IPS-20b (cell line): ENCODE data around the gene MEIOC.
A peak's percentile ranks its signal among the peaks of the same experiment; 100 is the strongest.
"Not testable (repeated sequence)": the region's sequence is repeated elsewhere in the genome, so short reads cannot be mapped to it uniquely, and the experiment has no call there.

Source experiments
- H3K27ac ChIP-seq: one replicate; pipeline ENCODE4 v1.5.1; 2013; ENCODE audit warnings: low read length
- H3K27me3 ChIP-seq: 2 replicates; pipeline ENCODE4 v1.6.1; 2013; ENCODE audit warnings: mild to moderate bottlenecking, low read length, inconsistent platforms; ENCODE audit not compliant: insufficient read depth
- H3K36me3 ChIP-seq: 2 replicates; pipeline ENCODE4 v1.6.1; 2013; ENCODE audit warnings: low read depth, mild to moderate bottlenecking, inconsistent platforms, low read length, moderate library complexity; ENCODE audit not compliant: insufficient read depth
- H3K4me1 ChIP-seq: 2 replicates; pipeline ENCODE4 v1.6.1; 2013; ENCODE audit warnings: mild to moderate bottlenecking, control low read depth, inconsistent platforms, low read length, moderate library complexity; ENCODE audit not compliant: insufficient read depth
- H3K4me3 ChIP-seq: 2 replicates; pipeline ENCODE4 v1.5.1; 2013; ENCODE audit warnings: mild to moderate bottlenecking, low read length, inconsistent platforms
- H3K9ac ChIP-seq: 2 replicates; pipeline ENCODE4 v1.6.1; 2013; ENCODE audit warnings: low read depth, mild to moderate bottlenecking, inconsistent platforms, low read length, moderate library complexity
- H3K9me3 ChIP-seq: 2 replicates; pipeline ENCODE4 v1.6.1; 2013; ENCODE audit warnings: mild to moderate bottlenecking, low read depth, low read length, inconsistent platforms; ENCODE audit not compliant: insufficient read depth

MEIOC gene

DNA sequence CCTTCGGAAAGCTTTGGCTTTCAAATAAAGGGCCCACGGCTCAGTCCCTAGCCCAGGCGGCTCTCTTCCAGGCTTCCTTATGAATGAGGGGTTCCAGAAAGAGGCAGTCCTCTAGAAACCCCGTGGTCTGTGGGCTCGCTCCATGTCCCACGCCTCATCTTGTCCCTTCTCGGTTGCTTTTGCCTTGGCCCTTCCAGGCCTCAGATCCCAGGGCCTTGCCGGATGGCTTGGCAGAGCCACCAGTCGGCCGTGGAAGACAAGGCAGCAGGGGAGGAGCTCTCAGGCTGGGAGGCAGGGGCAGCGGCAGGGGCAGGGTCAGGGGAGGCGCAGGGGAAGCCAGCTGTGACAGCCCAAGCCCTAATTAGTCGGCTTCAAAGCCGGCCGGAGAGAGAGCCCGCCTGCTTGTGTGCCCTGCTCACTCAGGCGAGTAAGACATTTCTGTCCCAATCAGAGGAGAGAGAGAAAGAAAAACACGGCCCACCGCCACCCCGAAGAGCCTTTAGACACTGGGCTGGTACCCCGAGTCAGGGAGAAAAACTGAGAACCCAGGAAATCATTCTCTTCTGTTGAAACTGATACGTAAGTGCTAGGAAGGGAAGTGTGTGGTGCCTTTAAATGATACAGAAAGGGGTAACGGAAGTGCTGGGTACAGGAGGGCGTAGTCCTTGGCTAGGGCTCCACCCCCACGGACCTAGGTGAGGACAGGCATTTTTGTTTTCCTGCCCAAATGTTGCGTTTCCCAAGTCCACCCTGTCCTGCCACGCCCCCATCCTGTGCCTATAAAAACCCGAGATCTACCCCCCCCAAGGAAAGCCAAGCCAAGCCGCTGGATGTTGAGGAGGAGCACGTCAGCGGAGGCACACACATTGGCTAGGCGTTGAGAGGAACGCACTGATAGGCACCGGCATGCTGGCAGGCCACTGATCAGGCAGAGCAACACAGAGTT is 27.8 kb upstream of the MEIOC start:
- H3K9ac ChIP-seq, result peak overlapping the region; percentile 54; the same call in 1 of the 2 replicates
- H3K27ac ChIP-seq, result peak overlapping the region; percentile 2
- H3K36me3 ChIP-seq, result no peaks in the 10 kb centered on the region
- no peaks in the 10 kb centered on the region for H3K4me1 ChIP-seq
- H3K9me3 ChIP-seq, result no peaks in the 10 kb centered on the region
- H3K27me3 ChIP-seq, result no peaks in the 10 kb centered on the region
- H3K4me3 ChIP-seq, result peak overlapping the region; percentile 60; the same call in 1 of the 2 replicates

GRCh38 chr17:44629314-44629713 is 27.0 kb upstream of the MEIOC start:
- peak overlapping the region; percentile 54; the same call in 1 of the 2 replicates for H3K9ac ChIP-seq
- no peaks in the 10 kb centered on the region for H3K9me3 ChIP-seq
- no peaks in the 10 kb centered on the region for H3K4me1 ChIP-seq
- no peaks in the 10 kb centered on the region for H3K27me3 ChIP-seq
- peak overlapping the region; percentile 2 for H3K27ac ChIP-seq
- peak overlapping the region; percentile 60; the same call in 1 of the 2 replicates for H3K4me3 ChIP-seq
- no peaks in the 10 kb centered on the region for H3K36me3 ChIP-seq

- no peak overlapping the region for H3K4me3 ChIP-seq
- H3K9ac ChIP-seq, result no peak overlapping the region
- H3K36me3 ChIP-seq, result no peaks in the 10 kb centered on the region
- no peaks in the 10 kb centered on the region for H3K27me3 ChIP-seq
- H3K4me1 ChIP-seq, result no peaks in the 10 kb centered on the region
- H3K9me3 ChIP-seq, result no peaks in the 10 kb centered on the region
- no peak overlapping the region for H3K27ac ChIP-seq
Observed at GRCh38 chr17:44630703-44631102, 25.6 kb upstream of the MEIOC start.

DNA sequence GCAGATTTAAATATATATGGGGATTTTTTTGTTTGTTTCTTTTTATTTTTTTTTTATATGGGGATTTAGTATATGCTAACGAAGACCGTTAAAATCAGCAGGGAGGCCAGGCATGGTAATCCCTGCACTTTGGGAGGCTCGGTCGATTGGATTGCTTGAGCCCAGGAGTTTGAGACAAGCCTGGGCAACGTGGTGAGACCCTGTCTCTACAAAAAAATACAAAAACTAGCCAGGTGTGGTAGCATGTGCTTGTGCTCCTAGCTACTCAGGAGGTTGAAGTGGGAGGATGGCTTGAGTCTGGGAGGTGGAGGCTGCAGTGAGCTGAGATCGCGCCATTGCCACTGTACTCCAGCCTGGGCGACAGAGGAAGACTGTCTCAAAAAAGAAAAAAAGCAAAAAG is 22.3 kb upstream of the MEIOC start:
- no peaks in the 10 kb centered on the region for H3K27me3 ChIP-seq
- H3K4me1 ChIP-seq, result no peaks in the 10 kb centered on the region
- no peaks in the 10 kb centered on the region for H3K9me3 ChIP-seq
- H3K27ac ChIP-seq, result no peak overlapping the region
- H3K4me3 ChIP-seq, result no peak overlapping the region
- H3K9ac ChIP-seq, result no peak overlapping the region
- no peaks in the 10 kb centered on the region for H3K36me3 ChIP-seq

DNA sequence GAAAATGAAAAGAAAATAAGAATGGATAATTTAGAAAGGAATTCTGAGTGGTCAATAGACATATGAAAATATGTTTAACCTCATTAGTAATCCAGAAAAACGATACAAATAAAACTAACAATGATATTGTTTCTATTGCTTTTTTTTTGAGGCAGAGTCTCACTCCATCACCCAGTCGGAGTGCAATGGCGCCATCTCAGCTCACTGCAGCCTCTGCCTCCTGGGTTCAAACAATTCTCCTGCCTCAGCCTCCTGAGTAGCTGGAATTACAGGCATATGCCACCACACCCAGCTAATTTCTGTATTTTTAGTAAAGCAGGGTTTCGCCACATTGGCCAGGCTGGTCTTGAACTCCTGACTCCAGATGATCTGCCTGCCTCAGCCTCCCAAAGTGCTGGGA is 21.9 kb upstream of the MEIOC start:
- H3K9me3 ChIP-seq, H3K4me3 ChIP-seq, H3K36me3 ChIP-seq, H3K4me1 ChIP-seq, H3K27me3 ChIP-seq, H3K9ac ChIP-seq, H3K27ac ChIP-seq: not testable (repeated sequence)

DNA sequence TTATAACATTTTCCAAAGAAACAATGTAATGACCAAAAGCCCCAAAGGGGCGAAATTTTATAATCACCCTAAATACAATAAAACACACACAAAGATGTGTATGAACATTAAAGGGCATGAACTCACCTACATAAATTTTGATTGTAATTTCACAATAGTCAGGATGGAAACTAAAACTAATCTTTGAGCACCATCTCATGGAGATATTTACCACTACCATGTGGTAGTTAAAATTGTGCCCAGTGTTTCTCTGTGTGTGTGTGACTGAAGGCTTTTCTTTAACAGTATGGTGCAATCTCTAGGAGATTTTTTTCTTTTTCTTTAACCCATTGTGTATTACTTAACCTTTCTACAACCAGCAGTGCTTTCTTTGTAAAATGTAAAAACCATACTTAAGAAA is 19.7 kb upstream of the MEIOC start:
- Histone ChIP-seq H3K4me1 (no peaks in the 10 kb centered on the region), H3K27me3 (no peaks in the 10 kb centered on the region), H3K9me3 (no peaks in the 10 kb centered on the region), H3K4me3 (no peak overlapping the region), H3K36me3 (no peaks in the 10 kb centered on the region), H3K27ac (no peak overlapping the region), H3K9ac (no peak overlapping the region)

GRCh38 chr17:44637066-44637465 is 19.2 kb upstream of the MEIOC start:
- H3K27ac ChIP-seq, result no peak overlapping the region
- H3K9me3 ChIP-seq, result no peaks in the 10 kb centered on the region
- no peak overlapping the region for H3K4me3 ChIP-seq
- H3K4me1 ChIP-seq, result no peaks in the 10 kb centered on the region
- no peak overlapping the region for H3K9ac ChIP-seq
- H3K36me3 ChIP-seq, result no peaks in the 10 kb centered on the region
- H3K27me3 ChIP-seq, result no peaks in the 10 kb centered on the region

DNA sequence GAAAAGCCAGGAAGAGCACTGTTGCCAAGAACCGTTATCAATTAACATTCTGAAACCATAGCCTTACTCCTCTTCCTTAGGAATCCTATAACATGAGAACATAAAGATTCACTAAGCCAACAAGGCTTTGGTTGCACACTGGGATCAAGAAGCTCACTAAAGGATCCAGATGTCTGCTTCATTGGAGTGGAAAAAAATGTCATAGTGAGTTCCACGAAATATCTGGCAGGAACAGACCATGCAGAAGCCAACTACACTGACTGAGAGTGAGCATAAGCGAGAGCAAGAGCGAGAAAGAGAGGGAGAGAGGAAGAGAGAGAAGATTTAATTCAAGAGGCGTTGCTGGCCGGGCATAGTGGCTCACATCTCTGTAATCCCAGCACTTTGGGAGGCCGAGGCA is 13.4 kb upstream of the MEIOC start:
- no peak overlapping the region for H3K27ac ChIP-seq
- H3K4me3 ChIP-seq, result no peak overlapping the region
- no peaks in the 10 kb centered on the region for H3K27me3 ChIP-seq
- no peaks in the 10 kb centered on the region for H3K9me3 ChIP-seq
- no peaks in the 10 kb centered on the region for H3K36me3 ChIP-seq
- no peaks in the 10 kb centered on the region for H3K4me1 ChIP-seq
- no peak overlapping the region for H3K9ac ChIP-seq

- H3K4me3 ChIP-seq, result no peak overlapping the region
- no peaks in the 10 kb centered on the region for H3K4me1 ChIP-seq
- H3K36me3 ChIP-seq, result no peaks in the 10 kb centered on the region
- H3K27me3 ChIP-seq, result no peaks in the 10 kb centered on the region
- H3K9me3 ChIP-seq, result no peaks in the 10 kb centered on the region
- H3K9ac ChIP-seq, result no peak overlapping the region
- no peak overlapping the region for H3K27ac ChIP-seq
Observed at GRCh38 chr17:44645341-44645740, 10.9 kb upstream of the MEIOC start.

DNA sequence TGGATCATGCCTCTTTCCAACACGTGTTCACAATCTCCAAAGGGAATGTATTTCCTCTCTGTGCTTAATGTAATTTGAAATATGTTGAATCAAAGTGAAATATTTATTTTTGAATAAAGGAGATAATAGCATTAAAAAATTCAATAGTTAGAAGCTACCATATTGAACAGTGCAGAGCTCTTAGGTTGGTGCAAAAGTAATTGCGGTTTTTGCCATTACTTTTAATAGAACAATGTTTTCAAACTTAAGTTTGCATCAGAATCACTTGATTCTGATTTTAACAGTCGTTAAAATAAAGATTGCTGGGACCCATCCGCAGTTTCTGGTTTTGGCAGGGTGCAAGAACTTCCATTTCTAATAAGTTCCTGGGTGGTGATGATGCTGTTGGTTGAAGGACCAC is 10.0 kb upstream of the MEIOC start:
- H3K27ac ChIP-seq, result no peak overlapping the region
- H3K36me3 ChIP-seq, result no peaks in the 10 kb centered on the region
- no peaks in the 10 kb centered on the region for H3K9me3 ChIP-seq
- no peak overlapping the region for H3K4me3 ChIP-seq
- no peak overlapping the region for H3K9ac ChIP-seq
- H3K27me3 ChIP-seq, result no peaks in the 10 kb centered on the region
- no peaks in the 10 kb centered on the region for H3K4me1 ChIP-seq

- no peaks in the 10 kb centered on the region for H3K9me3 ChIP-seq
- H3K27ac ChIP-seq, result no peak overlapping the region
- no peaks in the 10 kb centered on the region for H3K4me1 ChIP-seq
- no peak overlapping the region for H3K9ac ChIP-seq
- no peaks in the 10 kb centered on the region for H3K27me3 ChIP-seq
- H3K36me3 ChIP-seq, result no peaks in the 10 kb centered on the region
- no peak overlapping the region for H3K4me3 ChIP-seq
Observed at GRCh38 chr17:44647736-44648135, 8.5 kb upstream of the MEIOC start.

GRCh38 chr17:44648963-44649362 is 7.3 kb upstream of the MEIOC start:
- Histone ChIP-seq H3K36me3 (no peaks in the 10 kb centered on the region), H3K4me1 (no peaks in the 10 kb centered on the region), H3K27me3 (peaks cover 7% of the 10 kb centered on the region), H3K4me3 (no peak overlapping the region), H3K9me3 (no peaks in the 10 kb centered on the region), H3K9ac (no peak overlapping the region), H3K27ac (no peak overlapping the region)
